Activated CD4-positive, alpha-beta T cell treated with anti-CD3 and anti-CD28 coated beads for 36 hours (primary cell): ENCODE measurements around the gene IL4R. TPM values are rescaled to one million over a fixed set of nuclear protein-coding genes. Genes with fewer than 3 reads are reported as not detected.
A peak's percentile ranks its signal among the peaks of the same experiment; 100 is the strongest.

Experiments used
- ATAC-seq: fragments of 200-7000 bp; cut with Tn5 transposase; one replicate; pipeline ENCODE4 v1.10.0; 2021; ENCODE audit warnings: mild to moderate bottlenecking, moderate library complexity
- CTCF ChIA-PET: fragments of 350-600 bp; sonication (Branson Sonifier 250); formaldehyde crosslinking; loops from one replicate; lab custom pipeline; 2021; ENCODE audit warnings: antibody characterized with exemption; lab: Charles Lee
- POLR2A ChIA-PET: fragments of 350-600 bp; sonication (Branson Sonifier 250); formaldehyde crosslinking; loops from one replicate; lab custom pipeline; 2021; ENCODE audit warnings: antibody characterized with exemption, inconsistent platforms; lab: Charles Lee
- DNase-seq: peaks from one replicate; pipeline ENCODE4 v3.0.0-alpha.2; 2020
- H3K27ac Mint-ChIP-seq: one replicate; pipeline ENCODE4 v1.8.0; 2021; ENCODE audit warnings: mixed read lengths
- H3K27me3 Mint-ChIP-seq: one replicate; pipeline ENCODE4 v1.8.0; 2021; ENCODE audit warnings: mixed read lengths
- H3K36me3 Mint-ChIP-seq: one replicate; pipeline ENCODE4 v1.8.0; 2021; ENCODE audit warnings: low read depth, mixed read lengths
- H3K4me1 Mint-ChIP-seq: one replicate; pipeline ENCODE4 v1.8.0; 2021; ENCODE audit warnings: mixed read lengths
- H3K4me3 Mint-ChIP-seq: one replicate; pipeline ENCODE4 v1.8.0; 2021; ENCODE audit warnings: mild to moderate bottlenecking, moderate library complexity, mixed read lengths
- H3K9me3 Mint-ChIP-seq: one replicate; pipeline ENCODE4 v1.8.0; 2021; ENCODE audit warnings: low read depth, mixed read lengths
- intact Hi-C, 2 experiments: fragments of 100-400 bp; cut with DNase I in 1 of 2; cut with micrococcal nuclease in 1 of 2; formaldehyde crosslinking; loops; one replicate each; pipeline versions ENCODE4 v1.14.2 to v1.15.1; 2022 to 2024; cut with DNase I, micrococcal nuclease
- total RNA-seq, 2 experiments: library from RNA; stranded (reverse); gene quantifications; one replicate each; pipeline ENCODE4 v1.2.3, GENCODE V29; 2021

The IL4R gene
- total RNA-seq, 2 experiments from 2014 or later, result 185 to 229 TPM

- Mint-ChIP-seq H3K4me1 (peaks cover 50% of the 10 kb centered on the region), H3K27ac (peak overlapping the region; percentile 97), H3K9me3 (no peaks in the 10 kb centered on the region), H3K36me3 (peaks cover 43% of the 10 kb centered on the region), H3K4me3 (peak overlapping the region; percentile 90), H3K27me3 (no peaks in the 10 kb centered on the region)
- intact Hi-C loops, result loop anchor here (1.0 to 2.0 kb wide), 2 partner anchors 40 to 77 kb away; no protein-coding TSS in a partner anchor
- ChIA-PET CTCF (interaction anchor here (5.6 kb wide), 1 partner anchor 79 kb away, joined by 80 read pairs; no protein-coding TSS in a partner anchor), POLR2A (interaction anchor here (0.6 to 6.1 kb wide), 6 partner anchors 12 to 109 kb away, joined by 3 to 111 read pairs (median 8); partner anchors contain the start of gene NSMCE1)
- ATAC-seq (peak; percentile 3), DNase-seq (peak; percentile 77)
Measured at GRCh38 chr16:27314161-27314723, 468 bp downstream of the IL4R start.

DNA sequence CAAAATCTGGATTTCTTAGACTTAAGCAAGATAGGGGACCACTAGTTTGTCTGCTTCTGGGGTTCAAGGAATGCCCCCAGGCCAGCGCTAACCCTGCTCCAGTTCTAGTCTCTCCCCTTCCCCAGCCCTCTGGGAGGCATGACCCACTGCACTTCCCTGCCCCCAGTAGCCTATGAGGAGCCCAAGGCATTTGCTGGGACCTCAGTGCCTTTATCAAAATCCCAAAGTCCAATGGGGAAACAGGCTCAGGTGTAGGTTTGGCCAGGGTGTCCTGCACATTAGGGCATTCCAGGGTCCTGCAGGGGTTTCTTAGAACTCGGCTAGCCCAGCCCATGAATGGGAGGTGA lies 1.2 kb downstream of the IL4R start:
- POLR2A ChIA-PET, result interaction anchor here (0.6 to 6.1 kb wide), 14 partner anchors 12 to 145 kb away, joined by 3 to 111 read pairs (median 5); partner anchors contain the start of genes IL21R, KDM8 and NSMCE1
- CTCF ChIA-PET, result interaction anchor here (0.6 to 5.6 kb wide), 3 partner anchors 12 to 80 kb away, joined by 3 to 80 read pairs (median 14); no protein-coding TSS in a partner anchor
- Mint-ChIP-seq H3K27me3 (no peaks in the 10 kb centered on the region), H3K4me1 (peaks cover 57% of the 10 kb centered on the region), H3K9me3 (no peaks in the 10 kb centered on the region), H3K27ac (peak overlapping the region; percentile 97), H3K4me3 (peak overlapping the region; percentile 90), H3K36me3 (peaks cover 50% of the 10 kb centered on the region)
- intact Hi-C loops, result loop anchor here (1.0 to 5.0 kb wide), 3 partner anchors 41 to 142 kb away; no protein-coding TSS in a partner anchor
- ATAC-seq (no peak), DNase-seq (no peak)

- H3K27ac Mint-ChIP-seq, result peak overlapping the region; percentile 97
- H3K9me3 Mint-ChIP-seq, result no peaks in the 10 kb centered on the region
- ATAC-seq, result peak; percentile 35
- ChIA-PET POLR2A (interaction anchor here (0.8 to 6.1 kb wide), 18 partner anchors 11 to 146 kb away, joined by 3 to 111 read pairs (median 5); partner anchors contain the start of genes IL21R, KDM8 and NSMCE1), CTCF (interaction anchor here (0.6 to 5.6 kb wide), 8 partner anchors 11 to 145 kb away, joined by 3 to 80 read pairs (median 4); no protein-coding TSS in a partner anchor)
- peak overlapping the region; percentile 90 for H3K4me3 Mint-ChIP-seq
- DNase-seq, result peak; percentile 81
- H3K36me3 Mint-ChIP-seq, result peaks cover 54% of the 10 kb centered on the region
- intact Hi-C loops, result loop anchor here (2.0 to 5.0 kb wide), 3 partner anchors 79 to 142 kb away; no protein-coding TSS in a partner anchor
- peaks cover 61% of the 10 kb centered on the region for H3K4me1 Mint-ChIP-seq
- H3K27me3 Mint-ChIP-seq, result no peaks in the 10 kb centered on the region
Measured at GRCh38 chr16:27315333-27316037, 1.7 kb downstream of the IL4R start.

GRCh38 chr16:27316038-27316680 lies 2.4 kb downstream of the IL4R start:
- DNase-seq, result no peak
- H3K4me1 Mint-ChIP-seq, result peaks cover 68% of the 10 kb centered on the region
- ChIA-PET POLR2A (interaction anchor here (0.6 to 6.1 kb wide), 22 partner anchors 10 to 544 kb away, joined by 3 to 111 read pairs (median 5); partner anchors contain the start of genes IL21R, KDM8 and NSMCE1), CTCF (interaction anchor here (0.7 to 5.6 kb wide), 11 partner anchors 14 to 160 kb away, joined by 3 to 80 read pairs (median 4); no protein-coding TSS in a partner anchor)
- H3K4me3 Mint-ChIP-seq, result peak overlapping the region; percentile 90
- ATAC-seq, result no peak
- H3K36me3 Mint-ChIP-seq, result peaks cover 59% of the 10 kb centered on the region
- H3K27me3 Mint-ChIP-seq, result no peaks in the 10 kb centered on the region
- no peaks in the 10 kb centered on the region for H3K9me3 Mint-ChIP-seq
- intact Hi-C loops, result loop anchor here (2.0 to 5.0 kb wide), 2 partner anchors 137 to 141 kb away; no protein-coding TSS in a partner anchor
- peak overlapping the region; percentile 97 for H3K27ac Mint-ChIP-seq

DNA sequence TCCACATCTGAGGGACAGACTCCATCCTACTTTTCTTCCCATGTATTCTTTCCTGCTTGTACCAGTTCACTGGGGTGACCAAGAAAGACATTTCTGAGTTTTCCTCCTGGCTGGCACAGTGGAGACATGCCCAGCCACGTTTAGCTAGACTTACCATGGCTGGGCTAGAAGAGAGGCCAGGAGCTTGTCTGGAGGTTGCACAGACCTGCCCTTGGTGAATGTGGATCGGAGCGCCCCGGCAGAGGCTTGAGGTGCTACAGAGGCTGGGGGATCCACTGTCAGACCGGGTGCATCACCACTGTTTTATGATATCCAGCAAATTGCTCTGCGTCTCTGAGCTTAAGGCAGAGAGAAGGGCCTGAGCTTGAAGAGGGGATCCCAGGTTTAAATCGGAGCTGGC lies 3.5 kb downstream of the IL4R start:
- intact Hi-C loops, result loop anchor here (2.0 to 5.0 kb wide), 2 partner anchors 139 to 140 kb away; no protein-coding TSS in a partner anchor
- H3K27ac Mint-ChIP-seq, result peak overlapping the region; percentile 97
- peaks cover 67% of the 10 kb centered on the region for H3K36me3 Mint-ChIP-seq
- POLR2A ChIA-PET, result interaction anchor here (0.6 to 6.1 kb wide), 20 partner anchors 19 to 148 kb away, joined by 3 to 111 read pairs (median 4); partner anchors contain the start of genes KDM8 and NSMCE1
- H3K4me1 Mint-ChIP-seq, result peaks cover 73% of the 10 kb centered on the region
- no peaks in the 10 kb centered on the region for H3K9me3 Mint-ChIP-seq
- peak overlapping the region; percentile 90 for H3K4me3 Mint-ChIP-seq
- ATAC-seq (no peak), DNase-seq (peak; percentile 34)
- no peaks in the 10 kb centered on the region for H3K27me3 Mint-ChIP-seq
- CTCF ChIA-PET, result interaction anchor here (0.6 to 5.6 kb wide), 20 partner anchors 11 to 157 kb away, joined by 3 to 80 read pairs (median 4); no protein-coding TSS in a partner anchor

DNA sequence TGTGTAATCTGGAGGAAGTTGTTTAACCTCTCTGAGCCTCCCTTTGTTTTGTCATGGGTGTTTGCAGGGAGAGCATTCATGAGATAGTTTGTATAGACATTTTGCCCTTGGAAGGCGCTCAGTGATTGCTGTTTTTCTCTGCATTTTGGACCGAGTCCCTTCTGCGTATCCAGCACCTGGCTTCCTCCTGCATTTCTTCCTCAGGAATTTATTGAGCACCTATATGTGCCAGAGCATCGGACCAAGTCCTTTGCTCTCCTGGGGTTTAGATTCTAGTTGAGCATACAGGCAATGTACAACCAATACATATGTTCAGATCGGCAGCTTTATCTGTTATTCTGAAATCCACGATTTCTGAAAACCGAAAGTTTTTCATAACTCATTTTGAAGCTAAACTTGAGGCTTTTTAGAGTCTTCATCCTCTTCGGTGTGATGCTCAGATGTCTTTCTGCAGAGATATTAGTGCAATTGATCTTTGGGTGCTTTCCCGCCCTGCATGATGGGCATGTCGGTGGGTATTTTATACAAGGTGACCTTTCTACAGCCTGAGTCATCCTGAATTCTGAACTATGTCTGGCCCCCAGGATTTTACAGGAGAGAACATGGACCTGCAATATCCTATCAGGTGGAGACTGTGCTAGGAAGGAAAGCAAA lies 4.1 kb downstream of the IL4R start:
- Mint-ChIP-seq H3K4me1 (peaks cover 75% of the 10 kb centered on the region), H3K36me3 (peaks cover 72% of the 10 kb centered on the region), H3K27ac (peak overlapping the region; percentile 97), H3K27me3 (no peaks in the 10 kb centered on the region), H3K9me3 (no peaks in the 10 kb centered on the region), H3K4me3 (peak overlapping the region; percentile 90)
- CTCF ChIA-PET, result interaction anchor here (0.7 to 5.6 kb wide), 22 partner anchors 10 to 138 kb away, joined by 3 to 80 read pairs (median 4); no protein-coding TSS in a partner anchor
- POLR2A ChIA-PET, result interaction anchor here (0.6 to 6.1 kb wide), 24 partner anchors 9 to 1957 kb away, joined by 3 to 111 read pairs (median 4); partner anchors contain the start of genes KDM8 and NSMCE1
- ATAC-seq, result peak; percentile 49
- intact Hi-C loops, result loop anchor here (1.0 to 5.0 kb wide), 13 partner anchors 49 to 720 kb away; partner anchors contain the start of genes IL21R (in 1 of the 2), KDM8 (in 1 of the 2) and NSMCE1 (in 1 of the 2)
- DNase-seq, result peak; percentile 77

GRCh38 chr16:27318392-27319256 lies 4.8 kb downstream of the IL4R start:
- ChIA-PET POLR2A (interaction anchor here (0.5 to 6.1 kb wide), 21 partner anchors 8 to 1958 kb away, joined by 3 to 111 read pairs (median 5); partner anchors contain the start of genes KDM8 and NSMCE1), CTCF (interaction anchor here (0.6 to 5.6 kb wide), 22 partner anchors 16 to 389 kb away, joined by 3 to 80 read pairs (median 4); no protein-coding TSS in a partner anchor)
- peak overlapping the region; percentile 97 for H3K27ac Mint-ChIP-seq
- ATAC-seq (peak; percentile 78), DNase-seq (peak; percentile 80)
- peaks cover 79% of the 10 kb centered on the region for H3K4me1 Mint-ChIP-seq
- intact Hi-C loops, result loop anchor here (1.0 to 5.0 kb wide), 12 partner anchors 49 to 720 kb away; partner anchors contain the start of genes IL21R (in 1 of the 2), KDM8 (in 1 of the 2) and NSMCE1 (in 1 of the 2)
- no peaks in the 10 kb centered on the region for H3K9me3 Mint-ChIP-seq
- H3K36me3 Mint-ChIP-seq, result peaks cover 73% of the 10 kb centered on the region
- H3K4me3 Mint-ChIP-seq, result peak overlapping the region; percentile 90
- no peaks in the 10 kb centered on the region for H3K27me3 Mint-ChIP-seq

GRCh38 chr16:27319257-27319965 lies 5.6 kb downstream of the IL4R start:
- ChIA-PET POLR2A (interaction anchor here (0.5 to 6.1 kb wide), 7 partner anchors 33 to 223 kb away, joined by 3 to 111 read pairs (median 13); partner anchors contain the start of gene KDM8), CTCF (interaction anchor here (0.5 to 5.6 kb wide), 11 partner anchors 19 to 390 kb away, joined by 3 to 80 read pairs (median 4); no protein-coding TSS in a partner anchor)
- DNase-seq, result peak; percentile 28
- no peak for ATAC-seq
- no peaks in the 10 kb centered on the region for H3K9me3 Mint-ChIP-seq
- intact Hi-C loops, result loop anchor here (2.0 to 5.0 kb wide), 4 partner anchors 83 to 143 kb away; partner anchors contain the start of gene IL21R (in 1 of the 2)
- H3K4me1 Mint-ChIP-seq, result peaks cover 87% of the 10 kb centered on the region
- H3K4me3 Mint-ChIP-seq, result peak overlapping the region; percentile 90
- H3K36me3 Mint-ChIP-seq, result peaks cover 74% of the 10 kb centered on the region
- H3K27ac Mint-ChIP-seq, result peak overlapping the region; percentile 97
- H3K27me3 Mint-ChIP-seq, result no peaks in the 10 kb centered on the region
